ENCODE data around the gene USH2A.

USH2A gene

GRCh38 chr1:216250861-216251260 lies 172.4 kb downstream of the USH2A start:
- H3K4ac ChIP-seq (ENCODE audit: low read length): no peak overlapping the region
- no peak overlapping the region for H4K91ac ChIP-seq (ENCODE audit: low read depth, low read length, poor library complexity)
- no peak overlapping the region for H2BK15ac ChIP-seq (ENCODE audit: low read length)
- H2AK5ac ChIP-seq (ENCODE audit: low read depth, low read length): no peak overlapping the region
- H3K36me3 ChIP-seq (replicated peaks in 1 of 2; ENCODE audit: control insufficient read depth in 2 of 2, insufficient read depth in 2 of 2, low read length in 2 of 2): no peaks in the 10 kb centered on the region
- H3K27ac ChIP-seq (replicated peaks; ENCODE audit: low read length): no peak overlapping the region
- H2BK5ac ChIP-seq (ENCODE audit: low read length): no peak overlapping the region
- H4K8ac ChIP-seq (ENCODE audit: low read depth, low read length): no peak overlapping the region
- H3K23ac ChIP-seq (ENCODE audit: low read depth, low read length, poor library complexity): no peak overlapping the region
- H3K4me3 ChIP-seq (ENCODE audit: low read length in 2 of 2): no peak overlapping the region
- no peak overlapping the region for H2BK120ac ChIP-seq (ENCODE audit: low read depth, low read length)
- no peaks in the 10 kb centered on the region for H3K27me3 ChIP-seq (ENCODE audit: control insufficient read depth in 3 of 3, insufficient read depth in 3 of 3, low read depth in 1 of 3, low read length in 3 of 3)
- no peak overlapping the region for H3K4me2 ChIP-seq (ENCODE audit: insufficient read depth, low read length, poor library complexity, severe bottlenecking)
- no peak overlapping the region for H3K18ac ChIP-seq (ENCODE audit: low read length)
- no peak overlapping the region for H2BK12ac ChIP-seq (ENCODE audit: low read length)
- H3K9me3 ChIP-seq (replicated peaks in 1 of 2; ENCODE audit: control insufficient read depth in 2 of 2, insufficient read depth in 1 of 2, low read depth in 1 of 2, low read length in 2 of 2): no peaks in the 10 kb centered on the region
- no peak overlapping the region for H2AFZ ChIP-seq (ENCODE audit: low read length)
- H3K9ac ChIP-seq (ENCODE audit: low read depth, low read length, poor library complexity): no peak overlapping the region
- no peak for DNase-seq (ENCODE audit: low spot score)
- WGBS, 2 donors (ENCODE audit: extremely low coverage in 2 of 2, insufficient read length in 2 of 2, insufficient replicate concordance in 1 of 2): no CpG with 5 or more reads among the region's 5 CpGs
- no peaks in the 10 kb centered on the region for H3K79me1 ChIP-seq (ENCODE audit: low read depth, low read length)
- H3K14ac ChIP-seq (ENCODE audit: low read length): no peak overlapping the region
- no peaks in the 10 kb centered on the region for H3K4me1 ChIP-seq (ENCODE audit: control insufficient read depth in 2 of 2, insufficient read depth in 1 of 2, low read depth in 1 of 2, low read length in 2 of 2)

GRCh38 chr1:216248628-216249027 lies 174.6 kb downstream of the USH2A start:
- H3K9me3 ChIP-seq (replicated peaks in 1 of 2; ENCODE audit: control insufficient read depth in 2 of 2, insufficient read depth in 1 of 2, low read depth in 1 of 2, low read length in 2 of 2): peaks cover 0 to 2% of the 10 kb centered on the region in 2 donors
- H2BK120ac ChIP-seq (ENCODE audit: low read depth, low read length): no peak overlapping the region
- H3K4me1 ChIP-seq (ENCODE audit: control insufficient read depth in 2 of 2, insufficient read depth in 1 of 2, low read depth in 1 of 2, low read length in 2 of 2): peaks cover 0 to 2% of the 10 kb centered on the region in 2 donors

GRCh38 chr1:216247937-216248336 lies 175.3 kb downstream of the USH2A start:
- Histone ChIP-seq H3K27me3 (ENCODE audit: control insufficient read depth in 3 of 3, insufficient read depth in 3 of 3, low read depth in 1 of 3, low read length in 3 of 3) (no peaks in the 10 kb centered on the region), H2BK15ac (ENCODE audit: low read length) (no peak overlapping the region), H2BK5ac (ENCODE audit: low read length) (no peak overlapping the region), H3K14ac (ENCODE audit: low read length) (no peak overlapping the region), H3K79me1 (ENCODE audit: low read depth, low read length) (no peaks in the 10 kb centered on the region), H3K4me1 (ENCODE audit: control insufficient read depth in 2 of 2, insufficient read depth in 1 of 2, low read depth in 1 of 2, low read length in 2 of 2) (peaks cover 0 to 2% of the 10 kb centered on the region in 2 donors), H2BK120ac (ENCODE audit: low read depth, low read length) (no peak overlapping the region), H3K36me3 (replicated peaks in 1 of 2; ENCODE audit: control insufficient read depth in 2 of 2, insufficient read depth in 2 of 2, low read length in 2 of 2) (no peaks in the 10 kb centered on the region), H3K4me3 (ENCODE audit: low read length in 2 of 2) (no peak overlapping the region), H2AFZ (ENCODE audit: low read length) (no peak overlapping the region), H3K4ac (ENCODE audit: low read length) (no peak overlapping the region), H3K27ac (replicated peaks; ENCODE audit: low read length) (no peak overlapping the region), H3K4me2 (ENCODE audit: insufficient read depth, low read length, poor library complexity, severe bottlenecking) (no peak overlapping the region), H2AK5ac (ENCODE audit: low read depth, low read length) (no peak overlapping the region), H3K23ac (ENCODE audit: low read depth, low read length, poor library complexity) (no peak overlapping the region), H3K9me3 (replicated peaks in 1 of 2; ENCODE audit: control insufficient read depth in 2 of 2, insufficient read depth in 1 of 2, low read depth in 1 of 2, low read length in 2 of 2) (peaks cover 2 to 3% of the 10 kb centered on the region in 2 donors), H3K9ac (ENCODE audit: low read depth, low read length, poor library complexity) (no peak overlapping the region), H4K8ac (ENCODE audit: low read depth, low read length) (no peak overlapping the region), H4K91ac (ENCODE audit: low read depth, low read length, poor library complexity) (no peak overlapping the region), H3K18ac (ENCODE audit: low read length) (no peak overlapping the region), H2BK12ac (ENCODE audit: low read length) (no peak overlapping the region)
- DNase-seq (ENCODE audit: low spot score): no peak
- no CpG with 5 or more reads among the region's 1 CpG for WGBS, 2 donors (ENCODE audit: extremely low coverage in 2 of 2, insufficient read length in 2 of 2, insufficient replicate concordance in 1 of 2)

More at GRCh38 chr1:216248628-216249027, 174.6 kb downstream of the USH2A start:
- H3K36me3 ChIP-seq (replicated peaks in 1 of 2; ENCODE audit: control insufficient read depth in 2 of 2, insufficient read depth in 2 of 2, low read length in 2 of 2): no peaks in the 10 kb centered on the region
- no peak for DNase-seq (ENCODE audit: low spot score)
- H4K8ac ChIP-seq (ENCODE audit: low read depth, low read length): no peak overlapping the region
- H3K4ac ChIP-seq (ENCODE audit: low read length): no peak overlapping the region
- H3K27ac ChIP-seq (replicated peaks; ENCODE audit: low read length): no peak overlapping the region
- H3K18ac ChIP-seq (ENCODE audit: low read length): no peak overlapping the region
- no peaks in the 10 kb centered on the region for H3K27me3 ChIP-seq (ENCODE audit: control insufficient read depth in 3 of 3, insufficient read depth in 3 of 3, low read depth in 1 of 3, low read length in 3 of 3)
- H3K23ac ChIP-seq (ENCODE audit: low read depth, low read length, poor library complexity): no peak overlapping the region
- no CpG with 5 or more reads among the region's 3 CpGs for WGBS, 2 donors (ENCODE audit: extremely low coverage in 2 of 2, insufficient read length in 2 of 2, insufficient replicate concordance in 1 of 2)
- H2AFZ ChIP-seq (ENCODE audit: low read length): no peak overlapping the region
- no peak overlapping the region for H2AK5ac ChIP-seq (ENCODE audit: low read depth, low read length)
- H3K9ac ChIP-seq (ENCODE audit: low read depth, low read length, poor library complexity): no peak overlapping the region
- H2BK12ac ChIP-seq (ENCODE audit: low read length): no peak overlapping the region
- H4K91ac ChIP-seq (ENCODE audit: low read depth, low read length, poor library complexity): no peak overlapping the region
- no peaks in the 10 kb centered on the region for H3K79me1 ChIP-seq (ENCODE audit: low read depth, low read length)
- H3K4me3 ChIP-seq (ENCODE audit: low read length in 2 of 2): no peak overlapping the region
- H2BK15ac ChIP-seq (ENCODE audit: low read length): no peak overlapping the region
- no peak overlapping the region for H3K14ac ChIP-seq (ENCODE audit: low read length)
- H2BK5ac ChIP-seq (ENCODE audit: low read length): no peak overlapping the region
- H3K4me2 ChIP-seq (ENCODE audit: insufficient read depth, low read length, poor library complexity, severe bottlenecking): no peak overlapping the region

GRCh38 chr1:216246577-216247203 lies 176.6 kb downstream of the USH2A start:
- Histone ChIP-seq H3K4me2 (ENCODE audit: insufficient read depth, low read length, poor library complexity, severe bottlenecking) (no peak overlapping the region), H4K8ac (ENCODE audit: low read depth, low read length) (no peak overlapping the region), H3K9ac (ENCODE audit: low read depth, low read length, poor library complexity) (no peak overlapping the region), H3K18ac (ENCODE audit: low read length) (no peak overlapping the region), H3K4me1 (ENCODE audit: control insufficient read depth in 2 of 2, insufficient read depth in 1 of 2, low read depth in 1 of 2, low read length in 2 of 2) (peaks cover 0 to 2% of the 10 kb centered on the region in 2 donors), H2BK5ac (ENCODE audit: low read length) (no peak overlapping the region), H3K79me1 (ENCODE audit: low read depth, low read length) (no peaks in the 10 kb centered on the region), H3K14ac (ENCODE audit: low read length) (no peak overlapping the region), H2BK120ac (ENCODE audit: low read depth, low read length) (no peak overlapping the region), H4K91ac (ENCODE audit: low read depth, low read length, poor library complexity) (no peak overlapping the region), H2BK12ac (ENCODE audit: low read length) (no peak overlapping the region), H2AFZ (ENCODE audit: low read length) (no peak overlapping the region), H3K36me3 (replicated peaks in 1 of 2; ENCODE audit: control insufficient read depth in 2 of 2, insufficient read depth in 2 of 2, low read length in 2 of 2) (no peaks in the 10 kb centered on the region), H3K27ac (replicated peaks; ENCODE audit: low read length) (no peak overlapping the region), H3K9me3 (replicated peaks in 1 of 2; ENCODE audit: control insufficient read depth in 2 of 2, insufficient read depth in 1 of 2, low read depth in 1 of 2, low read length in 2 of 2) (peaks cover 2 to 3% of the 10 kb centered on the region in 2 donors), H2BK15ac (ENCODE audit: low read length) (no peak overlapping the region), H3K4ac (ENCODE audit: low read length) (no peak overlapping the region), H3K4me3 (ENCODE audit: low read length in 2 of 2) (no peak overlapping the region), H3K23ac (ENCODE audit: low read depth, low read length, poor library complexity) (no peak overlapping the region), H3K27me3 (ENCODE audit: control insufficient read depth in 3 of 3, insufficient read depth in 3 of 3, low read depth in 1 of 3, low read length in 3 of 3) (no peaks in the 10 kb centered on the region), H2AK5ac (ENCODE audit: low read depth, low read length) (no peak overlapping the region)
- no CpG with 5 or more reads among the region's 4 CpGs for WGBS, 2 donors (ENCODE audit: extremely low coverage in 2 of 2, insufficient read length in 2 of 2, insufficient replicate concordance in 1 of 2)
- no peak for DNase-seq (ENCODE audit: low spot score)

All from neuronal stem cell (in vitro differentiated cells).